ENCODE results near the gene MCF2L. TPM values are rescaled to one million over a fixed set of nuclear protein-coding genes. Genes with fewer than 3 reads are reported as not detected.

MCF2L gene
- total RNA-seq, 1 experiment from 2014 or later = 5.8 TPM

GRCh38 chr13:113042456-113042855 is 73.4 kb downstream of the MCF2L start:
- no peaks in the 10 kb centered on the region for H3K36me3 ChIP-seq
- DNase-seq = no peak
- H3K9me3 ChIP-seq = no peaks in the 10 kb centered on the region
- H3K4me3 ChIP-seq = no peak overlapping the region
- peaks cover 49% of the 10 kb centered on the region for H3K27me3 ChIP-seq

GRCh38 chr13:113043001-113043630 is 74.1 kb downstream of the MCF2L start:
- Histone ChIP-seq H3K4me3 (no peak overlapping the region), H3K27me3 (peaks cover 49% of the 10 kb centered on the region), H3K36me3 (no peaks in the 10 kb centered on the region), H3K9me3 (no peaks in the 10 kb centered on the region)
- no peak for DNase-seq

GRCh38 chr13:113043931-113044330 is 74.9 kb downstream of the MCF2L start:
- no peaks in the 10 kb centered on the region for H3K9me3 ChIP-seq
- peaks cover 49% of the 10 kb centered on the region for H3K27me3 ChIP-seq
- DNase-seq = no peak
- H3K4me3 ChIP-seq = no peak overlapping the region
- H3K36me3 ChIP-seq = no peaks in the 10 kb centered on the region

GRCh38 chr13:113044391-113045114 is 75.5 kb downstream of the MCF2L start:
- no peaks in the 10 kb centered on the region for H3K9me3 ChIP-seq
- H3K27me3 ChIP-seq = peaks cover 49% of the 10 kb centered on the region
- H3K36me3 ChIP-seq = no peaks in the 10 kb centered on the region
- DNase-seq = peak; percentile 61
- H3K4me3 ChIP-seq = no peak overlapping the region

GRCh38 chr13:113045251-113046127 is 76.5 kb downstream of the MCF2L start:
- Histone ChIP-seq H3K9me3 (no peaks in the 10 kb centered on the region), H3K4me3 (no peak overlapping the region), H3K36me3 (no peaks in the 10 kb centered on the region), H3K27me3 (peaks cover 49% of the 10 kb centered on the region)
- DNase-seq = no peak

- Histone ChIP-seq H3K9me3 (no peaks in the 10 kb centered on the region), H3K4me3 (no peak overlapping the region), H3K27me3 (peaks cover 49% of the 10 kb centered on the region), H3K36me3 (no peaks in the 10 kb centered on the region)
- DNase-seq = no peak
Measured at GRCh38 chr13:113046128-113046882, 77.3 kb downstream of the MCF2L start.

GRCh38 chr13:113046883-113047244 is 77.8 kb downstream of the MCF2L start:
- Histone ChIP-seq H3K36me3 (no peaks in the 10 kb centered on the region), H3K27me3 (peaks cover 46% of the 10 kb centered on the region), H3K4me3 (no peak overlapping the region), H3K9me3 (no peaks in the 10 kb centered on the region)
- no peak for DNase-seq

- Histone ChIP-seq H3K4me3 (no peak overlapping the region), H3K27me3 (peaks cover 43% of the 10 kb centered on the region)
Measured at GRCh38 chr13:113047587-113047986, 78.6 kb downstream of the MCF2L start.

GRCh38 chr13:113048766-113049165 is 79.8 kb downstream of the MCF2L start:
- DNase-seq = no peak
- no peaks in the 10 kb centered on the region for H3K36me3 ChIP-seq
- no peak overlapping the region for H3K4me3 ChIP-seq
- no peaks in the 10 kb centered on the region for H3K9me3 ChIP-seq
- peaks cover 43% of the 10 kb centered on the region for H3K27me3 ChIP-seq

More at GRCh38 chr13:113047587-113047986, 78.6 kb downstream of the MCF2L start:
- Histone ChIP-seq H3K9me3 (no peaks in the 10 kb centered on the region), H3K36me3 (no peaks in the 10 kb centered on the region)
- no peak for DNase-seq

GRCh38 chr13:113049521-113049941 is 80.5 kb downstream of the MCF2L start:
- H3K36me3 ChIP-seq = no peaks in the 10 kb centered on the region
- DNase-seq = no peak
- peaks cover 43% of the 10 kb centered on the region for H3K27me3 ChIP-seq
- H3K9me3 ChIP-seq = no peaks in the 10 kb centered on the region
- no peak overlapping the region for H3K4me3 ChIP-seq

GRCh38 chr13:113049981-113050380 is 81.0 kb downstream of the MCF2L start:
- no peak overlapping the region for H3K4me3 ChIP-seq
- no peaks in the 10 kb centered on the region for H3K9me3 ChIP-seq
- no peaks in the 10 kb centered on the region for H3K36me3 ChIP-seq
- no peak for DNase-seq
- peaks cover 43% of the 10 kb centered on the region for H3K27me3 ChIP-seq

- Histone ChIP-seq H3K27me3 (peaks cover 41% of the 10 kb centered on the region), H3K36me3 (no peaks in the 10 kb centered on the region), H3K9me3 (no peaks in the 10 kb centered on the region), H3K4me3 (no peak overlapping the region)
- no peak for DNase-seq
Measured at GRCh38 chr13:113050734-113051431, 81.9 kb downstream of the MCF2L start.

GRCh38 chr13:113051641-113052040 is 82.6 kb downstream of the MCF2L start:
- no peak overlapping the region for H3K4me3 ChIP-seq
- no peaks in the 10 kb centered on the region for H3K36me3 ChIP-seq
- H3K27me3 ChIP-seq = peaks cover 37% of the 10 kb centered on the region
- no peak for DNase-seq
- H3K9me3 ChIP-seq = no peaks in the 10 kb centered on the region

GRCh38 chr13:113052206-113052605 is 83.2 kb downstream of the MCF2L start:
- Histone ChIP-seq H3K4me3 (no peak overlapping the region), H3K36me3 (no peaks in the 10 kb centered on the region), H3K9me3 (no peaks in the 10 kb centered on the region), H3K27me3 (peaks cover 37% of the 10 kb centered on the region)
- DNase-seq = no peak

- Histone ChIP-seq H3K9me3 (no peaks in the 10 kb centered on the region), H3K36me3 (no peaks in the 10 kb centered on the region), H3K4me3 (no peak overlapping the region), H3K27me3 (peaks cover 37% of the 10 kb centered on the region)
- DNase-seq = no peak
Measured at GRCh38 chr13:113052971-113053370, 84.0 kb downstream of the MCF2L start.

- Histone ChIP-seq H3K36me3 (no peaks in the 10 kb centered on the region), H3K9me3 (no peaks in the 10 kb centered on the region), H3K27me3 (peaks cover 37% of the 10 kb centered on the region), H3K4me3 (no peak overlapping the region)
- no peak for DNase-seq
Measured at GRCh38 chr13:113053376-113053775, 84.4 kb downstream of the MCF2L start.
